Lower leg skin (tissue), 3 donors: Measurements from ENCODE around the gene ATG16L2.

Source experiments
- CTCF ChIP-seq, 3 donors: fragments of 450-650 bp; IDR thresholded peaks; one replicate each; pipeline ENCODE4 v1.5.1; 2016; ENCODE audit warnings: antibody characterized with exemption in 3 of 3, mild to moderate bottlenecking in 3 of 3, moderate library complexity in 2 of 3
- POLR2A ChIP-seq, 2 donors: fragments of 450-650 bp; IDR thresholded peaks; one replicate each; pipeline ENCODE4 v1.6.1; 2016 to 2017; ENCODE audit warnings: antibody characterized with exemption in 2 of 2, mild to moderate bottlenecking in 1 of 2, moderate library complexity in 1 of 2

DNA sequence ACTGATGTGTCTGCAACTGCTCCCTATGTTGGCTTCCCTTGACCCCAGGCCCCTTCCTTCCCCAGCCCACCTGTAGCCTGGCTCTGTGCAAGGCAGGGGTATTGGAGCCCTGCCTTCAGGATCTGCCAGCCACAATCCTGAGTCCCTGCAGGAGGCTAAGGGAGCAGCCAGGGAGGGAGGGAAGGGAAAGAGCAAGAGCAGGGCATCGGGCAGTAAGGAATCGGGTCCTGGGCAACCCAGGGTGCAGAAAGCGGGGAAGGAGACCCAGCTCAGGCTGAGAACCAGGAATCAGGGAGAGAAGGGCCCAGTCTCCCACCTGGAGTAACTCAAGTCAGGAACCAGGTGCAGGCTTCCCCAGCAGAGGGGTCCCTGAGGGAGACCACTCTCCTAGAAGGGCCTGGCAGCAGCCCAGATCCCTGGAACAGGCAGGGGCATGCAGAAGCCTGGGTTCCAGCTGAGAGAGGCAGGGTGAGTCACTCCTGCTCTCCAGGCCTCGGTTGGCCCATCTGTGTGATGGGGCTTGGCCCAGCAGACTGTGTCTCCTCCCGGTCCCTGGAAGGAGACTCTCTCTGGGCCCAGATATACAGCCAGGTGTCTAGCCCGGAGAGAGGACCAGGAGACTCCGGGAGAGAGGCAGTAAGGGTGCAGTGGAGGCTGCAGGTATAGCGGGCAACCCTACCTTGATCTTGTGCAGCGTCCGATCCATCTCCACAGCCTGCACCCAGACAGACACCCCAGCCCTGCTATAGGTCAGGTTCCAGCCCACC lies 33.7 kb upstream of the ATG16L2 start:
- TF ChIP-seq POLR2A (IDR thresholded peaks at IDR 0.05) (no peak), CTCF (IDR thresholded peaks at IDR 0.05) (no peak)
